ENCODE data around the gene CRACDL.
"Not testable (repeated sequence)": the region's sequence is repeated elsewhere in the genome, so short reads cannot be mapped to it uniquely, and the experiment has no call there.

The CRACDL gene

DNA sequence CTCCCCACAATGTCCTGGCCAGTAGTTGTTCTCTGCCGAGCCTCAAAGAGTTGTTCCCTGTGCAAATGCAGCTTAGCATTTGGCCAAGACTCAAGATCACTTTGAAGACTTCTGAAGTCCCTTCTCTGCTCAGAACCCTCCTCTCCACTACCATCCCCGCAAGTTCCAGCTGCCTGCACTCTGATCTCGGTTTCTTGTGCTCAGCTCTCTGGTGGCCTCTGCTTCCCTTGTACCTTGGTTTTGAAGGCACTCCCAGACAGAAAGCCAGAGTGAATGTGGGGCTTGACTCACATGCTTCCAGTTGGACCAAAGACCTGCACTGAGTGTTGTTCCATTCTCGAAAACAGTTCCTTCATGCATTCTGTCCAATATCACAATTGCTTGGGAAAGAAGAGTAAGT lies 28.6 kb downstream of the CRACDL start:
- no peak for DNase-seq

DNA sequence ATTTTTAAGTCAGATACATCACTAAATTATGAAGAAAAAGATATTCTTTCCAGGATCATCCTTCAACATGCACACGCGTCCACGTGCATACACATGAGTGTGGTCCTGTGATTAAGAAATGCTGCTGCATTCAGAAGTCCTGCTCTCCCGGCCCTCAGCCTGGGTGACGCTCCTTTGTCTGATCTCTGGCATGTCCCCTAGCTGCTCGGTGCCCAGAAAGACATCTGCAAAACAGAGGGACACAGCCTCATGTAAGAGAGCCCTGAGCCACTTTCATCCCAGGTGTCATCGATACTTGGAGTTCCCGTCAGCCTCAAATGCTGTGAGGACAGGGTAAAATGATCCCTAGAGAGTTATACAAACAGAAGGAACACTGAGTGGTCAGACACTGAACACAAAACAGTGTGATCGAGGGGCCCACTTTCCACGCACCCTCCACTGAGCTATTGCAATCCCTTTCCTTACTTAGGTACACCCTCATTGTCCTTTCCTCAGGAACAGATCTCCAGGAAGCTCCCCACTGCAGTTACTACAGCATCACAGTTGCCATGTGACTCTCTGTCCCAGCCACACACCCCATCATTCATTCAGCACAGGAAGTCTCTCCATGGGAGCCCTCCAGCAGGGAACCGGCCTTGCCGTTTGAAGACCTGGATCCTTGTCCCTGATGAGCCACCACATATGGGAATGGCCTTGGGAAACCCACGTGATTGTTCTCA lies 32.1 kb downstream of the CRACDL start:
- DNase-seq, result peak; percentile 22 to 46

DNA sequence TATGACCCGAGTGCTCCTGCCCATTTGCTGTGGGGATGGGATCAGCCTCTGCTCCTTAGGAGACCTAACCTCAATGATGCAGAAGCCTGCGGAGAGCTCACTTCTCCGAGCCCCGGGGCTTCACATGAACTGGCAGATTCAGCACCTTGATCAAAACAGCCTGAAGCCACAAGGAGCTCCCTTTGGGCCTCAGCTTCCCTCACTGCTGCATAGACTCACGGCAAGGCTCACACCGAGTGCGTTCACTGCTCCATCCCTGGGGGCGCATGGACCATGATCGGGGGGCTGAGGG lies 33.0 kb downstream of the CRACDL start:
- DNase-seq, result no peak

DNA sequence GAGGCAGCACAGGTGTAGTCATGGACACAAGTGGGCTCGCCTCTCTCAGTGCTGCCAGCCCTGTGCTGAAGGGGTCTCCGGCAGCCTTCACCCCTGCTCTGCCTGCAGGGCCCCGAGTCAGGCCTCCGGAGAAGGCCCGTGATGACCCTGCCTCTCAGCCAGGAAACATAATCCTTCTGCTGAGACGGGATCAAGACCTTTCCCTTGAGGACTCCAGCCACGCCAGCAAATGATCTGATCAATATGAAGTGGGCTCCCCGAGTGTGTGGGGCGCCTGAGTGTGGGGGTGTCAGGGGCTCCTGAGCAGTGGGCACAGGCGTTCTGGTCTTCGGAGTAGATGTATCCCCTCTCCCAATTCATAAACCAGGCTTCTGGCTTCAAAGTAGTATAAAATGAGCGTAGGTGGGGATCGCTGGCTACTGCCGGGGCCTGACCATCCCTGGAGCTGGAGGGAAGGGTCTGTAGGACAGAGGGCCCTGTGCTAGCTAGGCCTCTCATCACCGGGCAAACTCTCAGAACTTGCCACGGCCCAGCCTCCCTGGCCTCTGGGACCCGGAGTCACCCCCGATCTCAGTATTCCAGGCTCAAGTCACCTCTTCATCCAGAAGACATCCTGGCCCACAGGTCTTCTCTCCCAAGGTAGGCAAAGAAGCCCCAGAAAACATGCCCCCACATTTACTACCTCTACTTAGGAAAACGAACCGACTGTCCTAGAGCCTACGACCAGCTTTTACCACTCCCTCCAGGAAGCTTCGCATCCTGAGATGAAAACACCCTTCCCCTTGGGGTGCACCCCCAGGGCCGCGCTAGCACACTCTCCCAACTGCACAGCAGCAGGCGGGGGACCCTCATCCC lies 33.6 kb downstream of the CRACDL start:
- DNase-seq, result no peak

DNA sequence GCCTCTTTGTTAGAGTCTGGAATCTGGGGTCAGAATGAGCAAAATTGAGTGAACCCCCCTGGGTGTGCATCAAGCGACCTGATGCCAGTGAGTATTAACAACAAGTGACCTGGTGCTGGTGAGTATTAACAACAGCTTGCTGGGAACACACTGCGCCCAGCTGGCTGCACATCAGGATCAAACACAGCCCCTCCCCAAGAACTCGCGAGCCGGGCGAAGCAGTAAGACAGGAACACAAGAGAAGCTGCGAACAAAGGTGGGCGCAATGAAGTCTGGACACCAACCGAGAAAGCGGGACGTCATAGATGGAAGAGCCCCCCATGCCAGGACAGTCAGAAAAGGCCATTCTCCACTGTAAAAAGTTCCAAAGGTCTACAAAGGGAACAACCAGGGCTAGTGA lies 34.3 kb downstream of the CRACDL start:
- no peak for DNase-seq

DNA sequence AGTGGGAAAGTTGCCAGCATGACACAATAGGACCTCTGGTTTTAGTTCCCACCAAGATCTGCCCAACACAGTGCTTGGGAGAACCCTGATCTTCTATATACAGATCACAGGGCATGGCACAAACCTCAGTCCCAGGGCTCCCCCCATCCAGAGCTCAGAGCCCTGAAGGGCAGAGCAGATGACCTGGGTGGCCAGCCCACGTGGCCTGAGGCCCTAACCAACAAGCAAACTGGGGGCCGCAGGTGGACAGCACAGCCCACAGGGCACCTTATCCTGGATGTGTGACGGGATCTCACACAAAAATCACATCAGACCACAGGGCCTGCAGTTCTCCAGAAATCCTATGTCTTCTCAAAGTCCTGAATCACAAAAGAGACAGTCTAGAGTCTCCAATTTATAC lies 34.7 kb downstream of the CRACDL start:
- DNase-seq, result no peak

DNA sequence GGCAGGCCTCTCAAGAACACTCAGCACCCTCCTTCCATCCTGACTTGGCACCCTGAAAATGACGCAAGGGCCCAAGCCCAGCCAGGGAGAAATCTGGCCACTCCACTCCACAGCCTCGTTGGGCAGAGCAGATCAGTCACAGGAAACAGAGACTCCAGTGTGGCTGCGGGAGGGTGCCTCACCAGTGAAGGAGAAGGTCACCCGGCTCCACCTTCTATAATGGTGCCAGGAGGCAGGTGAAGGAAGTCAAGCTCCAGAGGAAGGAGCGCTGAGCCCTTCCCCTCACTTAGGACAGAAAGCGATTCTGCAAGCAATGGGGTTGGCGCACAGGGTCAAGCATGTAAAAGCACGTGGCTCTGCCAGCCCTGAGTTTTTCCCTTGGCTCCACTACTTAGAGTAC lies 35.3 kb downstream of the CRACDL start:
- DNase-seq, result no peak

DNA sequence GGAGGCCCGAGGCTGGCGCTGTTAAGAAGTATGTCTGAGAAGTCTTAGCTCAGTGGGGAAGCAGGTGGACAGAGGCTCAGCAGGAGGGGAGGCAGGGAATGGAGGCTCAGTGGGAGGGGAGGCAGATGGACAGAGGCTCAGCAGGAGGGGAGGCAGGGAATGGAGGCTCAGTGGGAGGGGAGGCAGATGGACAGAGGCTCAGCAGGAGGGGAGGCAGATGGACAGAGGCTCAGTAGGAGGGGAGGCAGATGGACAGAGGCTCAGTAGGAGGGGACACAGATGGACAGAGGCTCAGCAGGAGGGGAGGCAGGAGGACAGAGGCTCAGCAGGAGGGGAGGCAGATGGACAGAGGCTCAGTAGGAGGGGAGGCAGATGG lies 36.3 kb downstream of the CRACDL start:
- DNase-seq, result not testable (repeated sequence)

DNA sequence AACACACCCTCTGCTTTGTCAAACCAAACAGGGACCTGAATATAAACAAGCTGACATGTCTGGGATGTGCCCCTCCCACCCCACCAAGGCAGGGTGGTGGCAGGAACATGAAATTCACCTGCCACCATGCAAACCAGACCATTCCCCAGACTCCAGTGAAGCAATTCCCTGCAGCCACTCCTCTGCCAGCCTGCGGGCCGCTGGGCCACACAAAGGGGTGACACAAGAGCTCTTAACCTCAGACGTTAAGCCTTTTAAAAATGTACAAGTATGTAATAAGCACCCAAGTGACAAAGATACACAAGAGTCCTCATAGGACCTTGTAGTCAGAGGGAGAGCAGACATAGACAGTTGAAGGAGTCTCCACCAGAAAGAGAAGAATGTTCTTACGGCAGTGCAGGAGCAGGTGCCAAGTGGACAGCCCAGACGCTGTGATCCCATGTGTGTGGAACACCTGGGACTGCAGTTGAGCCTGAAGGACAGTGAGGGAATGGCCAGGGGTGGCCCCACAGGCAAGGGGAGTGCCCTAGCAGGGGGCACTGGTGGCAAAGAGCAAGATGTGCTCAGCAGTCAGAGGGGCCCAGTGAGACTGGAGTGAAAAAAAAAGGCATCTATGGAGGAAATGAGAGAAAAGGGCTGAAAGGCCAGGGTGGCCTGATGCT lies 36.9 kb downstream of the CRACDL start:
- DNase-seq, result no peak

DNA sequence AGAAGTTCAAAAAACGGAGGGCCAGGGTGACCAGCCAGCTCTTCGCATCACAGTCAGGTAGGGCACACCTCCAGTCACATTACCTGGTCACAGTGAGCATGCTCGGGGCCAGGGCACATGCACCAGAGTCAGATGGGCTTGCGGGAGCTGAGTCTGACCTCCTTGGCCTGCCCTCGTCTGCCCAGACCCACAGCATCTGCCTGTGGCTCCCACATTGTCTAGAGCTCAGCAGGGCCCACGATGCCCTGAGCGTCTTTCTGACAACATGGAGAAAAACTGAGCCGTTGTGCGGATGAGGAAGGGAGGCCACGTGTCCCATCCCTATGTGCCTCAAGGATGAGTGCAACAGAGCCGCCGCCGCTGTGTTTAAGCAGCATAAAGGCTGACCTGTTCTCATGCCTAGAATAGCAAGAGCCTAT lies 37.6 kb downstream of the CRACDL start:
- DNase-seq, result no peak

DNA sequence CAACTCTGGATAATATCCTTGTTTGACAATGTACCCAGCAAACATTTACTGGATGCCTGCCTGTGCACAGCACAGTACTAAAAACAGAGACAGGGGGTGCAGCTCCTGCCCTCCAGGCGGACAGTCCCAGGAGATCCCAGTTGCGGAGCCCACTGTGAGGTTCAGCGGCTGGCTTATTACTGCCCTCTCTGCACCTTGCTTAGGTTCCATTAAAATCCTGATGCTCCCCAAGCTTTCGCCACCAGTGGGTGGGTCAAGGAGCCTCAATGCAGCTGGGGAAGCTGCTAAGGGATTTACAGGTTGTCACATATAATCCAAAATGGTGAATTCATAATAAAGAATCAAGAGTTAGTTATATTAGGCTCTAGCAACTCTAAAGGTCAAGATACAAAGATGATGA lies 38.3 kb downstream of the CRACDL start:
- DNase-seq, result no peak

DNA sequence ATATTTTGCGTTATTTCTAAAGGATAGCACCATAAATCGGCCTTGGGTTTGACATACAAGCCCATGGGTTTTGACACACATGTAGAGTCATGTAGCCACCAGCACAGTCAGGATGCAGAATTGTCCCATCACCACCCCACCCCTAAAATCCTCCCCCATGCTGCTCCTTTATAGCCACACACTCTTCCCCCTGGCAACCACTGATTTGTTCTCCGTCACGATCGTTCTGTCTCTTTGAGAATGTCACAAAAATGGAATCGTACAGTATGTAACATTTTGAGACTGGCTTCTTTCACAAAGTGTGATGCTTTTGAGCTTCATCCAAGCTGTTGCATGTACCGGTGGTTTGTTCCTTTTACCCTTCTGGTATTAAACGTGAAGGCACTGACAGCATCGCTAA lies 39.1 kb downstream of the CRACDL start:
- no peak for DNase-seq

DNA sequence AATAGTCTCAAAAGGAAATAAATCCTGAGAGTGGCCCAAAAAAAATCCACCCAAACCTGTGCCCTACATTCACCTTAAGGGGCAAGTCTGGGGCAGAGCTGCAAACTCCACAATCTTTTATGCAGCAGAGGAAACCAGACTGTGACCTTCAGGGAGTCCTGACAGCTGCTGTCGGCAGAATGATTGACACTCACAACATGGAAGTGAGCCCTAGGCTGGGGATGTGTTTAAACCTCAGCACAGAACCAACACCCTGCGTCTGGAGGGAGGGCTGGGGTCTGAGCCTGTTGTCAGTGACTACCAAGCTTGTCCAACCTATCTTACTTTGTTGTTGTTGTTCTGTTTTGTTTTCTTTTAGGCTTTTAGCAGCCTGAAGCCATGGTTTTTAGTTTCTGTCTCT lies 39.6 kb downstream of the CRACDL start:
- DNase-seq, result no peak

DNA sequence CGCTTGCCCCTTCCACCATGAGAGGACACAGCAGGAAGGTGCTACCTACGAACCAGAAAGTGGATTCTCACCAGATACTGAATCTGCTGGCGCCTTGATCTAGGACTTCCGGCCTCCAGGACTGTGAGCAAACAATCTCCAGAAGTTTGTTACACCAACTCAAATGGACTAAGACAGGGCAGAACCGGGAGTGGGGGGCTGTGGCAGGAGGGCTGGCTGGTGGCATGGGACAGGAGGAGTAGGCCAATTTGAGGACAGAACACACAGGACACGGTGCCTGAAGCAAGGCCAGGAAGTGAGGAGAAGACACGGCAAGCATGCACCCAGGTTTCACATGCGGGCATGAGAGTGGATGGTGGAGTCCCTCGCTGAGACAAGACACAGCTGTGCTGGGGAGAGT lies 40.1 kb downstream of the CRACDL start:
- no peak for DNase-seq

DNA sequence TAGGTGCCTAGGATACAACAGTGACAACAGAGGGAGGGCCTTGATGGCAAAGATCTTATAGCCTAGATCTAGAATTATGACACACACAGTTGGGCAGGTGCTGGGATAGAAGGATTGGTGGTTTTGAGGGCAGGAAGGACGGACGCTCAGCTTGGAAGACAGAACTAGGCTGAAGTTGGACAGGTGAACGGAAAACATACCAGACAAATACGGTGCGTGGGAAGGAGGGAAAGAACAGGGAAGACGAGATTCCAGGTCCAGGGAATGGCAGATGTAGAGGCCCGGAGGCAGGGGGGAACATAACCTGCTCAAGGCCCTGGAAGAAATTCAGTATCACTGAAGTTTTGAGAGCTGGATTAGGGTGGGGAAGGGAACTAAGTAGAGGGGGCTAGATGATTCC lies 40.8 kb downstream of the CRACDL start:
- DNase-seq, result no peak

DNA sequence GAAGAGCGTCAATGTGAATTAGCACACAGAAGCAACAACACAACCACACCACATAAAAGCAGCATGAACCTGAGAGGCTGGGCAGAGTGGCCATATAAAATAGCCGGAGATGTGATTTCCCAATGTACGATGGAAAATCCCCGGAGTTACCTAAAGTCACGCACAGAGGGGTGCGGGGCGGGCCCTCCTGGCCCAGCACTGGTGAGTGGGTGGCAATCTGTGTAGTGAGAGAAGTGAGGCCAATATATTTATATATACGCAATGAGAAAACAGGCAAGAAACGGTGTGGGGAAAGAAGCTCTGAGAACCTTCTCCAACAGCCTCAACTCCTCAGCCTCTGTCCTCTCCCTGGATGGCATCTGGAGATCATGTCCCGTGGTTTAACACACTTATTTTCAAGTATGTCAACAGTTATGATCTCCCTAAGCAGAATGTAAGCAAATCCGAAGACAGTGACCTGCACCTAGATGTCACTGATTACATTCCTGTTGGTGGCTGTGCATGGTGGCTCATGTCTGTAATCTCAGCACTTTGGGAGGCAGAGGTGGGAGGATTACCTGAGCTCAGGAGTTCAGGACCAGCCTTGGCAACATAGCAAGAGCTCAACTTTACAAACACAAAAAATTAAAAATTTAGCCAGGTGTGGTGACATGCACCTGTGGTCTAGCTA lies 41.6 kb downstream of the CRACDL start:
- DNase-seq, result no peak

DNA sequence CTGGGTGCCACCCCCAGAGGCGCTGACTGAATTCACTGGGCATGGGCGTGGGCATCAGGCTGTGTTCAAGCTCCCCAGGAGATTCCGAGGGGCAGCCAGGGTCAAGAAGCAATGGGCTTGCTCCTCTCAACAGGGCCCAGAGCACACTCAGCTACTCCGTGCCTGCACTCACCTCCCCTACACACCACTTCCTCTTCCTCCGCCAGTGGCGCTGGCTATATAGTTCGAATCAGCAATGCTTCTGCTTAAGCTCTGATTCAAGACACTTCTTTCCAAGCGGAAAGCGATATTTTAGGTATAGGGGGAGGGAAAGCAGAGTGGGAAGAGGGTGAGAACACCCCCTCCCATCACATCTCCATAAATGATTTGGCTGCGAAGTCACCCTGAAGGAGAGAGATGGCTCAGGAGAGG lies 42.1 kb downstream of the CRACDL start:
- DNase-seq, result no peak

DNA sequence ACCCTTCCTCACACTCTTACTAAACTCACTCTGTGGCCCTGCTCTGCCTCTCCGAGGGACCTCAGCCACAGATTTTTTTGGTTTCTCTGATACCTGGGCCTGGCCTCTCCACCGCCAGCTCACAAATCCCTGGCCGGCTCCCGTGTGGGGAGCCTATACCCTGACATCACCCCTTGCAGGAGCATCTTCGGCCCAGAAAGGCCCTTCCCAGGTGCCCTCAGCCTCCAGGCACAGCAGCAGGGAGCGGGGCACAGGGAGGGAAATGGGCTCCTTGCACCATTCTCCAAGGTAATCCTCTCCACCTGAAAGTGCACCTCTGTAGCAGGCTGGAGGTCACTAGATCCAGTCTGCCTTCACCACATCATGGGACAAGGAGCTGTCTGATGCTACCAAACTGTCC lies 43.2 kb downstream of the CRACDL start:
- DNase-seq, result no peak

DNA sequence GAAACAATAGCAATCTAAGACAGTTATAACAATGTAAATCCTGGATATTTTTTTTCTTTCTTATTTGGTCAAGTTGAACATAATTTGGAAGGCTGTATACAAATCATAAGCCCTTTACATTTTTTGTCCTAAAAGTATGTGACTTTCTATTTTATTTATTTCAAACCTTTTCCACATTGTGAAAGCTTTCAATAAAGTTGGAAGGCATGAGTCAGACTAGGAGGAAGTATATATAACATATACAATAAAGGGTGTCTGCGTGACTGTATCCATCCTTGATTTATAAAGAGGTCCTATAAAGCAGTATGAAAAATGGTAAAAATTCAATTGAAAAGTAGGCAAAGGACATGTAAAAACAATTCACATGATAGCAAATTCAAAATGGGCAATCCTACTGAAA lies 44.4 kb downstream of the CRACDL start:
- DNase-seq, result no peak

DNA sequence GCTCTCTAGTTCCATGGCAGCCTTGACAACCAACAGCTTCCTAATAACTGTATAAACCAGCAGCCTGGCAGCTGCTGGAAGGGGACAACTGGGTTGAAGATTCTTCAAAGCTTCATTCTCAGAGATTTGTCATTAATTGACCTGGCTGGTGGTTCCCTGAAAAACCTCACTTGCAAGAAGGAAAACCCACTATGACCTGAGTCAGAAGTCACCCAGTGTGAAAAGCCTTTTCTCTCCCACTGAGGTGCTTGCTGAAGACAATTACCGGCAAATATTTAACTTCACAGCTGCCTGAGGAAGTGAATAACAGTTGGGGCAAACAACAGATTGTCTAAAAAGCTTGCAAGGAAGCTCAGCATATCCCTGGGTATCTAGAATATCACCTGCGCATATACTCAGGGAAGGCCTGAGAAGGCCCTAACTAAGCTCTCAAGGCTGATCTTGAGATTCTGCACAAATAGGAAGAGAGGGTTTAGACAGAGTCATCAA lies 49.9 kb downstream of the CRACDL start:
- DNase-seq, result no peak

DNA sequence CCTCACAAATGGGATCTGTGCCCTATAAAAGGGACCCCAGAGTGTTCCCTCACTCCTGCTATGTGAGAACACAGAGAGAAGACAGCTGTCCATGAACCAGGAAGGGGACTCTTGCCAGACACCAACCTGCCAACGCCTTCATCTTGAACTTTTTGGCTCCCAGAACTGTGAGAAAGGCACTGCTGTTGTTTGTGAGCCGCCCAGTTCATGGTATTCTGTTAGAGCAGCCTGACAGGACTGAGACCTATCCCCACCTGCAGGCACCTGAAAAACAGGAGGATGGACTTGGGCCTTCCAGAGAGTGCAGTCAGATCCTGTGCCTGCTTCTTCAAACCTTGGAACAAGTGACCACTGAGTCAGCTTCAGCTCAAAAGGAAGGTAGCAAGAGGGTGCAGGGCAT lies 51.4 kb downstream of the CRACDL start:
- DNase-seq, result no peak

DNA sequence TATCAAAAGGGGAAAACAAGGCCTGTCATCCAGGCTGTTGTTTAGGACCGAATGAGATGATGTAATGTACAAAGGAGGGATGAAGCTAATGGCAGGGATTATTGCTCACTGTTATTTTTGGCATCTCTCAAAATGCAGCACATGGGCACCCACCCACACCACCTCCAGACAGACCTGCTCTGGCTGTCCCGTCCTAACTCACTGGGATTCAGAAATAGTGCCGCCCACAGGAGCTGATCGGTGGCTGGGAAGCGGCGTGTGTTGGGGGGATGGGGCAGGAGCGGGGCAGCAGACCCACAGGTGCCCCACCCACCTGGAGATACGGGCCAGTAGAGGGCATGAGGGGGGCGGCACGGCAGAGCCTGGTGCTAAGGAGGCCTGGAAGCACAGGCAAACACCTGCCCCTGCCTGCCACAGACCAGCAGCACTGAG lies 52.2 kb downstream of the CRACDL start:
- DNase-seq, result no peak

DNA sequence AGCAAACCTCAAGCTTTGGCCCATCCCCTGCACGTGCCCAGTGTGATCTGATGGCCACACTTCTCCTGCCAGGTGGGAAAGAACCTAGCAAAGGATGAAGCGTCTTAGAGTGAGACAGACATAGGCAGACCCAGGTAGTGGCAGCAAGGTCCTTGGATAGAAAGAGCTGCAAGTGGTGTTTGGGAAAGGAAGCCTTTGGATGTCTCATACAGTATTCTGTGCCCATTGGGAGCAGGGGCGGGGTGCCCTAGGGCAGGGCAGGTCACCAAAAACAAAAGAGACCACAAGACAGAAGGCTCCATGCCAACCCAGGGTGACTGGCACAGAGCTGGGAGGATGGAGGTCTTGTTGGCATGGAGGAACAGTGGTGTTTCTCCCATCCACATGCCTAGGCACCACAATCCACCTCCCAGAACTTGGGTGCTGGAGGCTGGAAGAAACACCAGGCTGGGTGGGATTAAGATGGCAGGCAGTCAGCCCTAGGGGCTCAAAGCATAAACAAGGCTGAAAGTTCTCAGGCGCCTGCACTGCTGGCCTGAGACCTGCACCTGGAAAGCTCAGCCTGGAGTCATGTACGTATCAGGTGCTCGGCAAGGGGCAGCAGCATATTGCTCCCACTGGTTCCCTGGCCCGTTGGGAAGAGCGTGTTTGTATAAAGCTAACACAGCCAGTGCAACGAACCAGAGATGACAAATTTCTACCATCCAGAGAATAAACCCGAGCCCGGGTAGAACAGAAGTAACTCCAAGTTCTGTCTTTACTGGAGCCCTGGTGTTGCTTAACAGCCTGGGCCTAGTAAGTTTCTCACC lies 52.9 kb downstream of the CRACDL start:
- DNase-seq, result no peak
